ENCODE data around the gene MOGAT1.

- TF ChIP-seq CTCF (IDR thresholded peaks at IDR 0.05) (no peak), POLR2A (IDR thresholded peaks at IDR 0.05) (no peak)
Observed at GRCh38 chr2:222753251-222753824, 81.9 kb downstream of the MOGAT1 start.
